ENCODE results near the gene SCARF2. TPM values are rescaled to one million over a fixed set of nuclear protein-coding genes. Genes with fewer than 3 reads are reported as not detected.

SCARF2 gene
- total and polyA plus RNA-seq, 2 of the 8 experiments (the other 6 are each of a cell fraction or from before 2014, with no cell fraction given), result 4.2 to 9.8 TPM

GRCh38 chr22:20430720-20431510 is 6.7 kb downstream of the SCARF2 start:
- DNase-seq (ENCODE audit: low read depth in 1 of 2, low spot score in 2 of 2) (peak in 1 of 2 experiments; percentile 74), FAIRE-seq (no peak)
- no peak overlapping the region; the same call in 1 of the 2 replicates for H4K8ac ChIP-seq (ENCODE audit: extremely low read depth, insufficient read depth, low read length)
- no peak overlapping the region for H2BK120ac ChIP-seq (replicated peaks; ENCODE audit: low read depth, low read length)
- ChIA-PET POLR2A (ENCODE audit: partially characterized antibody) (no interaction called here), CTCF (ENCODE audit: partially characterized antibody) (interaction anchor here (1.2 to 1.5 kb wide), 3 partner anchors 9 to 24 kb away, joined by 4 to 5 read pairs (median 5); no protein-coding TSS in a partner anchor)
- peak overlapping the region in 3 of 4 experiments; percentile 34 to 56 (median 38); a peak in 6 of 8 replicates for H3K4me3 ChIP-seq (ENCODE audit: extremely low read depth in 1 of 4, insufficient read depth in 2 of 4, low read depth in 3 of 4, low read length in 4 of 4)
- H2BK15ac ChIP-seq (ENCODE audit: low read length), result peak overlapping the region; percentile 46; the same call in 1 of the 2 replicates
- no peak overlapping the region for H3K27ac ChIP-seq (ENCODE audit: low read depth, low read length)
- peak overlapping the region; percentile 33 to 85 for H3K4me2 ChIP-seq (ENCODE audit: insufficient read depth in 1 of 2, low read depth in 2 of 2, low read length in 2 of 2)
- H3K23me2 ChIP-seq (ENCODE audit: low read depth, low read length), result peaks cover 7% of the 10 kb centered on the region; the same call in 1 of the 2 replicates
- no peak overlapping the region for H4K91ac ChIP-seq (replicated peaks; ENCODE audit: insufficient read length, low read length)
- no peaks in the 10 kb centered on the region for H3K9me3 ChIP-seq (ENCODE audit: insufficient read depth in 2 of 2, low read depth in 1 of 2, low read length in 1 of 2)
- no peak overlapping the region for H3K14ac ChIP-seq (ENCODE audit: insufficient read length)
- peaks cover 0 to 23% (median 14%) of the 10 kb centered on the region in 4 experiments; a peak in 5 of 7 replicates for H3K4me1 ChIP-seq (replicated peaks in 1 of 4; ENCODE audit: control insufficient read depth in 3 of 4, insufficient read depth in 4 of 4, low read length in 3 of 4)
- no peaks in the 10 kb centered on the region for H3K79me2 ChIP-seq (ENCODE audit: control insufficient read depth in 1 of 2, insufficient read depth in 2 of 2, low read length in 2 of 2)
- H2AK5ac ChIP-seq (ENCODE audit: low read depth, low read length), result no peak overlapping the region
- H3K18ac ChIP-seq (ENCODE audit: extremely low read depth, low read length), result peak overlapping the region; percentile 48; the same call in 1 of the 2 replicates
- no peak overlapping the region for H3K9ac ChIP-seq (replicated peaks in 1 of 4; ENCODE audit: extremely low read depth in 1 of 4, low read depth in 3 of 4, low read length in 3 of 4)
- H4K20me1 ChIP-seq (replicated peaks in 1 of 2; ENCODE audit: control insufficient read depth in 1 of 2, insufficient read depth in 2 of 2, low read length in 2 of 2), result peaks cover 20 to 55% of the 10 kb centered on the region in 2 experiments
- H3K27me3 ChIP-seq (replicated peaks in 1 of 4; ENCODE audit: control insufficient read depth in 3 of 4, extremely low read depth in 1 of 4, insufficient read depth in 3 of 4, low read length in 3 of 4), result peaks cover 28 to 74% (median 61%) of the 10 kb centered on the region in 4 experiments
- no peak overlapping the region for H2BK20ac ChIP-seq (ENCODE audit: low read length)
- H2BK12ac ChIP-seq (ENCODE audit: low read depth, low read length), result peak overlapping the region; percentile 84; the same call in 1 of the 2 replicates
- H3K23ac ChIP-seq (ENCODE audit: insufficient read length), result no peak overlapping the region
- no peak overlapping the region for H2AFZ ChIP-seq (ENCODE audit: low read length)
- H3K4ac ChIP-seq (replicated peaks; ENCODE audit: insufficient read length, low read depth, low read length), result no peak overlapping the region
- peaks cover 2% of the 10 kb centered on the region for H3K79me1 ChIP-seq (ENCODE audit: low read depth, low read length)
- H2BK5ac ChIP-seq (ENCODE audit: low read depth, low read length), result no peak overlapping the region; the same call in 1 of the 2 replicates
- no peak overlapping the region for H4K5ac ChIP-seq (ENCODE audit: insufficient read length, low read depth, low read length)
- H3K56ac ChIP-seq (replicated peaks; ENCODE audit: insufficient read length, low read depth, low read length), result no peak overlapping the region
- H3K36me3 ChIP-seq (ENCODE audit: control insufficient read depth in 2 of 4, insufficient read depth in 4 of 4, low read length in 3 of 4), result no peaks in the 10 kb centered on the region
- 9% methylated on average over 69 of the region's 94 CpGs; no CpG with 5 or more reads in 1 of the 2 experiments for WGBS, 2 experiments (ENCODE audit: extremely low coverage in 1 of 2, insufficient coverage in 1 of 2, insufficient read length in 1 of 2, insufficient replicate concordance in 2 of 2, low coverage in 1 of 2, low lambda C conversion rate in 2 of 2, missing lambda C conversion rate in 1 of 2)
- TF ChIP-seq PHF8 (conservative IDR thresholded peaks at IDR 0.05; ENCODE audit: low read depth, low read length), result no peak
- peak; percentile 30 to 52 (median 36) for TF ChIP-seq CTCF (IDR thresholded peaks at IDR 0.05; ENCODE audit: control extremely low read depth in 1 of 3, insufficient read depth in 1 of 3, low read depth in 1 of 3, low read length in 3 of 3)
- TF ChIP-seq E2F6 (IDR thresholded peaks at IDR 0.05), result peak; percentile 79
- peak; percentile 88 for TF ChIP-seq MAX (IDR thresholded peaks at IDR 0.05)
- TF ChIP-seq RAD21 (IDR thresholded peaks at IDR 0.05 in 1 of 2, conservative IDR thresholded peaks at IDR 0.05 in 1 of 2; ENCODE audit: low read depth in 2 of 2, low read length in 2 of 2), result peak; percentile 5 to 39; a peak in 1 of 4 replicates
- TF ChIP-seq TEAD4 (IDR thresholded peaks at IDR 0.05; ENCODE audit: low read depth, low read length), result peak; percentile 53; the same call in 1 of the 2 replicates
